HepG2 (cell line): Measurements from ENCODE around the gene CCNI2. TPM values are rescaled to one million over a fixed set of nuclear protein-coding genes. Genes with fewer than 3 reads are reported as not detected.

Source experiments
- ELF1 ChIP-seq: sonication (generic); formaldehyde crosslinking; IDR thresholded peaks from 2 replicates; pipeline ENCODE4 v1.4.0; 2020; ENCODE audit warnings: missing genetic modification reagents
- HDAC2 ChIP-seq: sonication (generic); formaldehyde crosslinking; IDR thresholded peaks from 2 replicates; pipeline ENCODE4 v1.4.0; 2020; ENCODE audit warnings: missing genetic modification reagents
- HMG20B ChIP-seq: conservative IDR thresholded peaks from 2 replicates; pipeline ENCODE4 v1.6.1; 2016; ENCODE audit warnings: missing genetic modification reagents, missing compliant biosample characterization
- HMGXB4 ChIP-seq, 2 experiments: sonication (generic) in 1 of 2; formaldehyde crosslinking in 1 of 2; IDR thresholded peaks; 2 replicates each; pipeline versions ENCODE4 v1.4.0 to v1.6.1; 2018 to 2020; ENCODE audit warnings: missing genetic modification reagents in 2 of 2, borderline replicate concordance in 1 of 2, low read depth in 1 of 2, mild to moderate bottlenecking in 1 of 2, missing biosample characterization in 1 of 2
- HOXA3 ChIP-seq: sonication (generic); formaldehyde crosslinking; IDR thresholded peaks from 2 replicates; pipeline ENCODE4 v1.5.0; 2020; ENCODE audit warnings: missing genetic modification reagents
- KDM5A ChIP-seq: fragments of 200-600 bp; sonication (generic); IDR thresholded peaks from 2 replicates; pipeline ENCODE4 v1.7.0; 2018; ENCODE audit warnings: antibody characterized with exemption, mild to moderate bottlenecking, low read length, borderline replicate concordance
- MED1 ChIP-seq: sonication (generic); formaldehyde crosslinking; IDR thresholded peaks from 2 replicates; pipeline ENCODE4 v1.4.0; 2020; ENCODE audit warnings: missing genetic modification reagents
- NR2C2 ChIP-seq: sonication (generic); formaldehyde crosslinking; IDR thresholded peaks from 2 replicates; pipeline ENCODE4 v1.4.0; 2020; ENCODE audit warnings: missing genetic modification reagents, mild to moderate bottlenecking, moderate library complexity, borderline replicate concordance
- NR2F1 ChIP-seq, 2 experiments: fragments of 450-650 bp in 1 of 2; formaldehyde crosslinking in 1 of 2; IDR thresholded peaks; 2 replicates each; pipeline versions ENCODE4 v1.5.0 to v1.6.1; 2016 to 2020; ENCODE audit warnings: mild to moderate bottlenecking in 1 of 2, missing compliant biosample characterization in 1 of 2, missing genetic modification reagents in 1 of 2, moderate library complexity in 1 of 2
- NR2F2 ChIP-seq: IDR thresholded peaks from 2 replicates; pipeline ENCODE4 v1.6.1; 2012; ENCODE audit warnings: low read depth, inconsistent platforms, borderline replicate concordance
- PHF21A ChIP-seq: sonication (generic); formaldehyde crosslinking; IDR thresholded peaks from 2 replicates; pipeline ENCODE4 v1.5.0; 2020; ENCODE audit warnings: mild to moderate bottlenecking, missing genetic modification reagents
- POGZ ChIP-seq: sonication (generic); formaldehyde crosslinking; IDR thresholded peaks from 2 replicates; pipeline ENCODE4 v1.4.0; 2020; ENCODE audit warnings: mild to moderate bottlenecking, missing genetic modification reagents
- RBFOX2 ChIP-seq: fragments of 200-400 bp; formaldehyde crosslinking; IDR thresholded peaks from 2 replicates; pipeline ENCODE4 v1.6.1; 2017; ENCODE audit warnings: low read depth, mild to moderate bottlenecking, low read length
- RXRB ChIP-seq: IDR thresholded peaks from 2 replicates; pipeline ENCODE4 v1.6.1; 2016; ENCODE audit warnings: borderline replicate concordance, missing genetic modification reagents, missing compliant biosample characterization
- SMAD3 ChIP-seq: sonication (generic); formaldehyde crosslinking; IDR thresholded peaks from 2 replicates; pipeline ENCODE4 v1.4.0; 2020; ENCODE audit warnings: missing genetic modification reagents
- SPEN ChIP-seq: sonication (generic); formaldehyde crosslinking; IDR thresholded peaks from 2 replicates; pipeline ENCODE4 v1.5.1; 2020; ENCODE audit warnings: low read depth, mild to moderate bottlenecking, missing genetic modification reagents
- TEAD3 ChIP-seq: optimal IDR thresholded peaks from 2 replicates; pipeline ENCODE3; 2016; ENCODE audit warnings: borderline replicate concordance
- ZNF260 ChIP-seq: sonication (generic); formaldehyde crosslinking; IDR thresholded peaks from 2 replicates; pipeline ENCODE4 v1.4.0; 2020; ENCODE audit warnings: missing genetic modification reagents, low read depth, mild to moderate bottlenecking, borderline replicate concordance
- ZNF777 ChIP-seq: sonication (generic); formaldehyde crosslinking; IDR thresholded peaks from 2 replicates; pipeline ENCODE4 v1.4.0; 2020; ENCODE audit warnings: missing genetic modification reagents
- ZSCAN21 ChIP-seq: sonication (generic); formaldehyde crosslinking; IDR thresholded peaks from 2 replicates; pipeline ENCODE4 v1.8.0; 2022; ENCODE audit warnings: mild to moderate bottlenecking, missing genetic modification reagents, moderate library complexity, borderline replicate concordance
- polyA plus RNA-seq, 8 experiments: library from polyadenylated mRNA; depleted of rRNA in 3 of 8; stranded (reverse) in 7 of 8; unstranded in 1 of 8; fragments of >200 nt; fragmentation: Illumina TruSeq in 4 of 8; extraction: Trizol in 4 of 8; gene quantifications; 2 replicates each; pipeline versions ENCODE4 v1.2.1 to v1.2.3, GENCODE V29; 2011 to 2016; ENCODE audit warnings: low read depth in 4 of 8, missing spikeins in 1 of 8, mixed read lengths in 1 of 8; ENCODE audit not compliant: insufficient read depth in 1 of 8
- total RNA-seq, 5 experiments: library from RNA; depleted of rRNA; stranded (reverse); fragments of >200 nt; fragmentation: Illumina TruSeq; extraction: Trizol; gene quantifications; 2 replicates each; pipeline ENCODE4 v1.2.3, GENCODE V29; 2016; ENCODE audit warnings: low read depth in 1 of 5
- TF ChIP-seq, protein P1 (sequence below): sonication (generic); formaldehyde crosslinking; conservative IDR thresholded peaks from 2 replicates; pipeline ENCODE4 v1.4.0; 2020; ENCODE audit warnings: mild to moderate bottlenecking, missing genetic modification reagents, moderate library complexity
- TF ChIP-seq, protein P2 (sequence below): sonication (generic); formaldehyde crosslinking; IDR thresholded peaks from 2 replicates; pipeline ENCODE4 v1.5.0; 2020; ENCODE audit warnings: missing genetic modification reagents, mild to moderate bottlenecking, borderline replicate concordance

The CCNI2 gene
- total and polyA plus RNA-seq, 2 of the 13 experiments (the other 11 are each of a cell fraction or from before 2014, with no cell fraction given), result not detected

DNA sequence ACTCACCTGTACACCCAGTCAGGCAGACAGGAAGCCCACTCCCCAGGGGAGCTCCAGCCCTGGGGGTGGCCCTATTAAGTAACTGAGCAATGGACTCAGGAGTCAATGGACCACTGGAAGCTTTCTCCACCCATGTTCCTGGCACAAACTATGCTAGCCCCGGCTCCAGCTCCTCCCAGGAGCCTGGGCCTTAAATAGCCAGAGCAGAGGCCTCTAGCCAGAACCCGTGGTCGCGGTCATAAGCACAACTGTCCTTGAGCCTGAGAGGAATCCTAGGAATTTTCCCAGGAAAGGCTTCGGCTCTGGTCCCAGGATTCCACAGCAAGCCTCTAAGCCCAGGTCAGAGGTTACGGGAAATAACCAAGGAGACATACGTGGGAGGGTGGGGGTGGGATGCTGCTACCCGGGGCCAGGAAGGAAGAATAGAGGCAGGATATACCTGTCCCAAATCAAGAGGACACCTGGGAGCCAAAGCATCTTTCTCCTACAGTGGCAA lies 24.3 kb downstream of the CCNI2 start (continued):
- TF ChIP-seq, protein P1, sequence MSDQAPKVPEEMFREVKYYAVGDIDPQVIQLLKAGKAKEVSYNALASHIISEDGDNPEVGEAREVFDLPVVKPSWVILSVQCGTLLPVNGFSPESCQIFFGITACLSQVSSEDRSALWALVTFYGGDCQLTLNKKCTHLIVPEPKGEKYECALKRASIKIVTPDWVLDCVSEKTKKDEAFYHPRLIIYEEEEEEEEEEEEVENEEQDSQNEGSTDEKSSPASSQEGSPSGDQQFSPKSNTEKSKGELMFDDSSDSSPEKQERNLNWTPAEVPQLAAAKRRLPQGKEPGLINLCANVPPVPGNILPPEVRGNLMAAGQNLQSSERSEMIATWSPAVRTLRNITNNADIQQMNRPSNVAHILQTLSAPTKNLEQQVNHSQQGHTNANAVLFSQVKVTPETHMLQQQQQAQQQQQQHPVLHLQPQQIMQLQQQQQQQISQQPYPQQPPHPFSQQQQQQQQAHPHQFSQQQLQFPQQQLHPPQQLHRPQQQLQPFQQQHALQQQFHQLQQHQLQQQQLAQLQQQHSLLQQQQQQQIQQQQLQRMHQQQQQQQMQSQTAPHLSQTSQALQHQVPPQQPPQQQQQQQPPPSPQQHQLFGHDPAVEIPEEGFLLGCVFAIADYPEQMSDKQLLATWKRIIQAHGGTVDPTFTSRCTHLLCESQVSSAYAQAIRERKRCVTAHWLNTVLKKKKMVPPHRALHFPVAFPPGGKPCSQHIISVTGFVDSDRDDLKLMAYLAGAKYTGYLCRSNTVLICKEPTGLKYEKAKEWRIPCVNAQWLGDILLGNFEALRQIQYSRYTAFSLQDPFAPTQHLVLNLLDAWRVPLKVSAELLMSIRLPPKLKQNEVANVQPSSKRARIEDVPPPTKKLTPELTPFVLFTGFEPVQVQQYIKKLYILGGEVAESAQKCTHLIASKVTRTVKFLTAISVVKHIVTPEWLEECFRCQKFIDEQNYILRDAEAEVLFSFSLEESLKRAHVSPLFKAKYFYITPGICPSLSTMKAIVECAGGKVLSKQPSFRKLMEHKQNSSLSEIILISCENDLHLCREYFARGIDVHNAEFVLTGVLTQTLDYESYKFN (CRISPR knock-in tag), result peak; percentile 48; the same call in 1 of the 2 replicates
- TF ChIP-seq HMGXB4 (CRISPR knock-in tag; IDR thresholded peaks at IDR 0.05; ENCODE audit: borderline replicate concordance in 1 of 2, low read depth in 1 of 2) (no peak), RXRB (CRISPR knock-in tag) (0 out of 2 replicates have a peak, but pooled peaks have one; percentile 12), POGZ (0 out of 2 replicates have a peak, but pooled peaks have one; percentile 42), NR2F2 (peak; percentile 10; the same call in 1 of the 2 replicates), HOXA3 (peak; percentile 38; the same call in 1 of the 2 replicates), HMG20B (CRISPR knock-in tag) (no peak), SPEN (CRISPR knock-in tag) (peak; percentile 73; the same call in 1 of the 2 replicates), RBFOX2 (no peak), ELF1 (CRISPR knock-in tag) (no peak), PHF21A (CRISPR knock-in tag) (peak; percentile 46; the same call in 1 of the 2 replicates), ZNF777 (CRISPR knock-in tag) (0 out of 2 replicates have a peak, but pooled peaks have one; percentile 47), KDM5A (no peak), NR2C2 (CRISPR knock-in tag) (peak; percentile 80), NR2F1 (CRISPR knock-in tag; IDR thresholded peaks at IDR 0.05) (peak; percentile 28 to 55; a peak in 2 of 4 replicates), MED1 (peak; percentile 50; the same call in 1 of the 2 replicates), SMAD3 (peak; percentile 22; the same call in 1 of the 2 replicates), HDAC2 (CRISPR knock-in tag) (0 out of 2 replicates have a peak, but pooled peaks have one; percentile 17), TEAD3 (CRISPR knock-in tag) (peak; percentile 94), ZNF260 (CRISPR knock-in tag) (no peak), ZSCAN21 (CRISPR knock-in tag) (no peak)
- TF ChIP-seq, protein P2, sequence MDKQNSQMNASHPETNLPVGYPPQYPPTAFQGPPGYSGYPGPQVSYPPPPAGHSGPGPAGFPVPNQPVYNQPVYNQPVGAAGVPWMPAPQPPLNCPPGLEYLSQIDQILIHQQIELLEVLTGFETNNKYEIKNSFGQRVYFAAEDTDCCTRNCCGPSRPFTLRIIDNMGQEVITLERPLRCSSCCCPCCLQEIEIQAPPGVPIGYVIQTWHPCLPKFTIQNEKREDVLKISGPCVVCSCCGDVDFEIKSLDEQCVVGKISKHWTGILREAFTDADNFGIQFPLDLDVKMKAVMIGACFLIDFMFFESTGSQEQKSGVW (CRISPR knock-in tag), result no peak
